H4 (cell line): ENCODE data around the gene GALNS. TPM values are rescaled to one million over a fixed set of nuclear protein-coding genes. Genes with fewer than 3 reads are reported as not detected.

ENCODE experiments used
- DNase-seq: peaks from one replicate; pipeline ENCODE4 v3.0.0-alpha.2; 2015; ENCODE audit warnings: low spot score
- total RNA-seq: library from RNA; depleted of rRNA; stranded (reverse); fragments of >200 nt; shearing (Covaris generic); gene quantifications from 2 replicates; pipeline ENCODE4 v1.2.3, GENCODE V29; 2014

The GALNS gene
- total RNA-seq, 1 experiment from 2014 or later, result 22.7 TPM

DNA sequence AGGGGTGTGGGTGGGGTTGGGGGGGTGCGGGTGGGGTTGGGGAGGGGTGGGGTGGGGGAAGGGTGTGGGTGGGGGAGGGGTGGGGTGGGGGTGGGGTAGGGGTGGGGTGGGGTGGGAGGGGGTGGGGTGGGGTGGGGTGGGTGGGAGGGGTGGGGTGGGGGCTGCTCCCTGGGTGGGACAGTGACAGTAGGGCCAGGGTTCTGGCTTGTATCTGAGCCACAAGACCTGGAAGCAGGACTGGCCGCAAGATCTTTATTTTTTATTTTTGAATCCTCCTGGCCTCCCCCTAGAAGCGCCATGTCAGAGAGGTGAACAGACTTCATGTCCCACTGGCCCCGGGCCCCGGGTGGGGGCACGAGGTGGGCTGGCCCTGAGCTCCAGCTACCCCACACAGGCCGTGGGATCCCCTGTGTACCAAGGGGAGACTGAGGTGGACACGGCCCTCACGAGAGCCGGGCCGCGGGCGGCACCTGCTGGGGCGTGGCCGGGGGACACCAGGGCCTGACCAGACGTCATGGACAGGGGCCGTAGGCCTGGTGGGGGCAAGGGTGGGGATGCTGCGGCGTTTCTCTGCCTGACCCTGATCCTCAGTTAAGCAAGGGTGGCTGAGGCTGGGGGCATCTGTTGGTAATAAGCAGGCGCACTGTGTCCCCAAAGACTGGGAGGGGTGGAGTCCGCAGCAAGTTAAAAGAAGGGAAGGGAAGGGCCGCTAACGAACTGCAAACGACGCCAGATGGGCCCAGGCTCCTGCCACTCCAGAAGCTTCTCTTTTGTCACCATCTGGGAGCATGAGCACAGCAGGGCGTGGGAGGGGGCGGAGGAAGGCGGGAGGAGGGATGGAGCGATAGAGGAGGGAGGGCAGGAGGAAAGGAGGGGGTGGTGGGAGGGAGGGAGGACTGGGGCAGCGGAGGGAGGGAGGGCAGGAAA is 32.0 kb upstream of the GALNS start:
- DNase-seq, result no peak

GRCh38 chr16:88888057-88888456 is 31.3 kb upstream of the GALNS start:
- DNase-seq, result no peak

GRCh38 chr16:88886845-88887521 is 30.2 kb upstream of the GALNS start:
- no peak for DNase-seq

DNA sequence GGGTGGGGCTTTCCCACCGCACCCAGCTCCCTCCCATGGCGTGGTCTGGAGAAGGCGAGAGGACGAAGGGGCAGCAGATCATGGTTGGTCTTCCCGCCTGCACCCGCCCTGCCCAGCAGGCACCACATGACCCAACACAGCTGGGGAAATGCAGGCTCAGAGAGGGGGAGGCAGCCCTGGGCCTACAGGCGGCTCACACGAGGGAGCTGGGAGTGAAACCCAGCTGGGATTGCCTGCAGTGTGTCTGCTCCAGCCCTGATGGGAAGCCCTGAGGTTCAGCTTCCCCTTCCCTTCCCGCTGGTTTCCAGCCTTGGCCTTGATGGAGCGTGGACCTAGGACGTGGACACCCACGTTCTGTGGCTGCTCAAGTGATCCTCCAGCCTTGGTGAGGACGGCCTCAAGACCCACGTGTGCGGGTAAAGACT is 29.7 kb upstream of the GALNS start:
- DNase-seq, result no peak

GRCh38 chr16:88885693-88886280 is 29.0 kb upstream of the GALNS start:
- DNase-seq, result no peak

DNA sequence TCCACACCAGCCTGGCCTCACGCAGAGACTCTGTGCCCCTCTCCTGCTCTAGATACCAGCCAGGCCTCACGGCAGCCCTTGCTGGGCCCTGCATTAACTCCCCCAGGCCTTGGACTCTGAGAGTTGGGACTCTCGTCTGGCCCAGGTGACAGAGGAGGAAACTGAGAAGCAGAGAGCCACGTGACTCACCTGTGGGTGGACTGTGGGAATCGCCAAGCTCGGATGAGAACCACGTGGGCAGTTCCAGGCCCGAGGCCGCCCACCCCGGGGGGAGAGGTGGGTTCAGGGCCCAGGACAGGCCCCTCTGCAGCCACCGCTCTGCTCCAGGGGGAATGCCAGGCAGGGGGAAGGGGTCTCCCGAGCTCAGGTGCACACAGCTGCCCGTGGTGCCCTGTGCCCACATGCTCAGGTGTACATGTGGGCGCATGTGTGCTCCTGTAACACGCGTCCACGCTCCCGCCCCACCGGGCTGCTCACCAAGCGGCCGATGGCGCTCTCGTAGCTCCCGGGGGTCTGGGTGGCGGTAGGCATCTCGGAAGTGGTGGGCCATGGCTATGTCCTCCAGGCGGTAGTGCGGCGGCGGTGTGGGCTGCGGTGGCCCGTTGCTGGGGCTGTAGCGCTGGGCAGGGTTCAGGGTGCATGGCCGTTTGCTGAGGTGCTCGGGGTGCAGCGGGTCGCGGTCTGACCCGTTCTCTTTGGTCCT is 28.0 kb upstream of the GALNS start:
- no peak for DNase-seq

GRCh38 chr16:88883946-88884345 is 27.2 kb upstream of the GALNS start:
- no peak for DNase-seq

DNA sequence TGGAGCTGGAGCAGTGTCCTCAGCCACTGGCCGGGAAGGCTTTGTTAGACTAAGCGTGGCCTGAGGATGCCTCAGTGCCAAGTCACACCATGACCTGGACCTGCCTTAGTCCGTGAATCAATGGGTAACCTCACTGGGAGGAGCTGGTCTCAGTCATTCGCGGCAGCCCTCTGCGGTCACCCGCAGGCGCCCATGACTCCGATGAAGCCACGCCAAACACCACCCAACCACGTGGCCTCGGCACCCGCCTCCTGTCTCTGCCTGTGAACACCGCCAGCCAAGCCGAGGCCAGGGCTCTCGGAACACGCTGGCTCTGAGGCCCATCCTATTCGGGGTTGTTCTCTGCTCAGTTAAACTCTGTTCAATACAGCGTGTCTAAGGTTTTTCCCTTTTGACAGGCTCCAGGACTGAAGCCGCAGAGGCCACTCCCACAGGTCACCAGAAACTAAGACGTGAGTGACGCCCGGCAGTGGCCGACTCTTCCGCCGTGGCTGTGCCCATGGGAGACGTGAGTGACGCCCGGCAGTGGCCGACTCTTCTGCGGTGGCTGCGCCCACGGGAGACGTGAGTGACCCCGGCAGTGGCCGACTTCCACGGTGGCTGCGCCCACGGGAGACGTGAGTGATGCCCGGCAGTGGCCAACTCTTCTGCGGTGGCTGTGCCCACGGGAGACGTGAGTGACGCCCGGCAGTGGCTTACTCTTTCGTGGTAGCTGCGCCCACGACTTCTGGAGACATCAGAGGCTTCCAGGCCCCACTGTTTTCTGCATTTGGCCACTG is 26.6 kb upstream of the GALNS start:
- DNase-seq, result no peak

- DNase-seq, result no peak
These were observed 25.7 kb upstream of the GALNS start for GRCh38 chr16:88882358-88883030.

DNA sequence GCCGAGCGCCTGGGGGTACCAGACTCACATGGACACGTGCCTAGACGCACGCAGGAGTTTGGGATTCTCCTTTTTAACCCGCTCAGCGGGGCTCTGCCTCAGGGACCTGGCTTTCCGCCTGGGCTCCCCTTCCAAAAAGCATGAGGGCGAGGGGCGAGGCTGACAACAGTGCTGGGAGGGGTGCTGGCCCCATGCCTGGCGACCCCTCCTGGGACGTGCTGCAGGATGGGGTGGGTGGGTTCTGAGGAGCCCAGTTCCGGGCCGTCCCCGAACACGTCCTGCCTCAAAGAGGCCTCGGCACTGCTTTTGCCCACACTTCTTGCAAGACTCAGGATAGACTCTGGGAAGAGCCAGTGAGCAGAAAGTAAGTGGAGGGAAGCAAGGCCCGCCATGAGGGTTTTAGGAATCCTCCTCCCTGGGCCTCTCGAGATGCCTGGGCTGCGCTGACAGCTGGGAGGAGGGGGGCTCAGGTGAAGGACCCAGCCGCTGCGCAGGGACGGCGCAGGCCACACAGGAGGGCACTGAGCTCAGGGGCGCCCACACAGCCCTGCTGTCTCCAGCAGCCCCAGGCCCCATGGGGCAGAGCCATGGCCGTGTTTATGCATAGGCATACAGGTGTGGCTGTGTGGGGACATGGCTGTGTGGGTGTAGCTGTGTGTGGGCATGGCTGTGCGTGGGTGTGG is 25.1 kb upstream of the GALNS start:
- DNase-seq, result no peak

DNA sequence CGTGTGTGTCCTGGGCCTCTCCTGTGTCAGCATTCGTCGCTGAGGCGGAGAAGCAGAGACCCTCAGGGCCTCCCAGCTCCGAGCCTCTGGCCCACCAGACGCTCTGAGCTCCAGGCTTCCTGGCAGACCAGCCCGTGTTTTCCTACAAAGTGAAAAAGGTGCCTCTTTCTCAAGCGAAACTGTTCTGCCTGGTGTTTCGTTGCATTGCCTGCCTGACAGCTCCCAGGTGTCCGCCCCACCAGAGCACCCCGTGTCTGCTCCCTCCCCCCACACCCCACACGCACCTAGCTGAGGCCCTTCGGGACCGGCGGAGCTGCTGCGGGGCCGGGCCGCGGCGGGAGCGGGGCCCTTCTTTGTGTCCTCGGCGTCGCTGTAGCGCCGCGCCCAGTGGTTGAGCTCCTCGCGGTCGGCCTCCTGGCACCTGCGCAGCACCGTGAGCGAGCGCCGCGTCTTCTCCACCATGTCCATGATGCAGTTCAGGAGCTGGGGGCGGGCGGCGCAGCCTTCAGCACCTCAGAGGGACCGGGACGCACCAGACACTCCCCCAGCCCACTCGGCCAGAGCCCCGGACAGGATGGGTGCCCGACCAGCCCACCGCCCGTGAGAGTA is 24.4 kb upstream of the GALNS start:
- no peak for DNase-seq

DNA sequence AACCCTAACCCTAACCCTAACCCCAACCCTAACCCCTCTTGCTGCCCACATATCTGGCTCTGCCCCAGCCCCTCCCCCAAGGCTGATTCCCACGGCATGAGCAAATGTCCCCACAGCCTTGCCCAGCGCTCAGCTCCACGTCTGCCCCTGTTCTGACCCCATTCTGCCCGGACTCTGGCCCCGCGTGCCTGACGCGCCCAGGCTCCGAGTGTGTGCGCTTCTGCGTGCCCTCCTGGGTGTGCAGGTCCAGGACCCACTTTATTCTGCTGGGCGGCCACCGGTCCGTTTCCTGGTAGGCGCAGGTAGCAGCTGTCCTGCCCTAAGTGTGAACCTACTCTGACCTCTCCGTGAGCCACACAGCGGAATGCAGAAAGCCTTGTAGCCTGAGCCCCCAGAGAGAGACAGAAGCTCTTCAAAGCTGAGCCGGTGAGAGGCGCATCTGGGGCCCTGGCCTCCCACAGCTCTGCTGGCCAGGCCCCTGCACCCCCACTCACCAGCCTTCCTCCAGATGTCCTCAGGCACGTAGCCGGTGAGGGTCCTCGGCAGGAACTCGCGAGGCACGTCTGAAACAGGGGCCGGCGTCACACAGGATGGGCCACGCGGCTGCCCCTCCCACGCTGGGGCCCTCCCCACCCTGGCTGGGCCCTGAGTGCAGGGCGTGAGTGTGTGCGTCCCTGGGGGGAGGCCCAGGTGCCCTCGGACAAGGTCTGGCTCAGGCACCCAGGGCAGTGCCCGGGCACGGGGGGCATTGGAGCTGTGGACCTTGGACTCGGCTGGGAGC is 23.7 kb upstream of the GALNS start:
- DNase-seq, result no peak

- DNase-seq, result no peak
These were observed 23.0 kb upstream of the GALNS start for GRCh38 chr16:88879788-88880055.

- DNase-seq, result no peak
These were observed 22.4 kb upstream of the GALNS start for GRCh38 chr16:88878967-88879787.

DNA sequence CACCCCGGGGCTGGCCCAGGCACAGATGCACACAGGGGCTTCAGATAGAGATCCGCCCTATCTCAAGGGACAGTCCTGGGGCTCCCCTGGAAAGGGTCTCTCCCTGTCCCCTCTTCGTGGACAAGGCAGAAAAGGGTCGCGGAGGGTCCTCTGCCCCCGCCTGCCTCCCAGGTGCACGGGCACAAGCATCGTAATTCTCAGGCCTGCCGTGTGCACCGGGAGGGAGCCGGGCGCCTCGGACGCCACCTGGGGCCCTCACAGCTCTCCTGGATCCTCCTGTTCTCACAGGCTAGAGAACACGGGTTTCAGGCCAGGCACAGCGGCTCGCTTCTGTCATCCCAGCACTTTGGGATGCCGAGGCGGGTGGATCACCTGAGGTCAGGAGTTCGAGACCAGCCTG is 21.6 kb upstream of the GALNS start:
- no peak for DNase-seq

- no peak for DNase-seq
These were observed 21.0 kb upstream of the GALNS start for GRCh38 chr16:88877564-88878289.

DNA sequence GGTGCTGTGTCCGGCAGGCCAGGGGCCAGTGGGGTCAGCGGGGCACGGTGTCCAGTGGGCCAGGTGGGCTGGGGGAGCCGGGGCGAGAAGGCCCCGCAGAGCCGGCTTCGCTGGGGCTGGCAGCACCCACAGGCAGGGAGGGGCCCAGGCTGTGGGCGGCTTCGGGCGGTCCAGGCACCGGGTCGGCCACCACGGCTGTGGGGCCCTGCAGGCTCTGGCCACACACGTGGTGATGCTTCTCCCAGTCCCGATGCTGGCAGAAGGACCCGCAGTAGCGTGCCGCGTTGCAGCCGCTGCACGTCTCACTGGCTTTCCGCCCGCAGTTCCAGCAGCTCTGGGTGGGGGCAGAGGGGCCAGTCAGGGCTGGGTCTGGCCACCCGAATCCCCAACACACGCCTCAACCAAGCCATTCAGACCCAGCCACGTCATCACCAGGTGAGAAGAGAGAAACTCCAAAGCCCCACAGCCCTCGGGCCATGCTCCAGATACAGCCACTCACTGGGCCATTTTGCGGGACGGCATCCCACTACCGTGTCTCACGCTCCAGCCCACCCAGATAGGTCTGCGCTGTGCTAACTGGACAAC is 20.3 kb upstream of the GALNS start:
- no peak for DNase-seq
